GM19099 (cell line): ENCODE results near the gene SLC39A13.

ENCODE experiments used
- POLR2A ChIP-seq: IDR thresholded peaks from 3 replicates; pipeline ENCODE4 v1.6.1; 2011; ENCODE audit warnings: low read depth; ENCODE audit not compliant: insufficient read length; ENCODE audit errors: extremely low read depth

SLC39A13 gene

DNA sequence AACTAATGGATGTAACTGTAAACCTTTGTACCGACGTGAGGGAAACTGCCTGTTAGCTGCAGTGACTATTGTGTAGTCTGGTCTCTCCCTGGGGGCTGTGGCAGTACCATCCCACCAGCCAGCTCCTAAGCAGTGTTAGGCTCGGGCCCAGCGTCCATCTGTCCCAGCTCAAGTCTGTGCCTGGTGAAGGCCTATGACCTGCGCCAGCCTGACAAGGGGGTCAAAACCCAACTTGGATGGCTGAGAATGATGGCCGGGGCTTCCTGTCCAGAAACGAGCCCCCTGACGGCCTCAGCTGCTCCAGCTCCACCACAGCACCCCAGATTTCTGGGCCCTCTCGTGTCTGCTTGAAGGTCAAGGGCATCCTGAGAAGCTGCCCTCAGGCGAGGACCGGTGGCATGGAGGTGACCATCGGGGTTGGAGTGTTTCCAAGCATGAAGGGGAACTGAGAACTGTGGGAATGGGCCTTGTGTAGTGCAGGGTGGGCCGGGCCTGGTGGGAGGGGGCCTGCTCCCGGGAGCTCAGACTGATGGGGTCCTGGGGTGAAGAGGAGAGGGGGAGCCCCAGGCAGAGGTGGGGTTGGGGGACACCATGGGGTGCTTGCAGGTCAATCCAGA lies 15.7 kb upstream of the SLC39A13 start:
- TF ChIP-seq POLR2A, result no peak

- no peak for TF ChIP-seq POLR2A
These were observed 15.0 kb upstream of the SLC39A13 start for GRCh38 chr11:47393163-47394049.

DNA sequence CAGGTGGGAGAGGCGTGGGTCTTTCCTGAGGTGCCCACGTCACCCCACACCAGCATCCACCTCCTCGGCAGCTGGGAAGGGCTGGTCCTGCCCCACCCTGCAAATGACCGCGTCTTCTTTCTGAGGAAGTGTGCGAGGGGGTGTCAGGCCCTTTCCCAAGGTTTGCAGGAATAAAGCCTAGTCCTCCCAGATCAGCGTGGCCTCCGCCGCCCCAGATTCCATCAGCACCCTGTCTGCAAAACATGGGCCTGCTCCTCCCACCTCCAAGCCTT lies 14.4 kb upstream of the SLC39A13 start:
- no peak for TF ChIP-seq POLR2A

GRCh38 chr11:47394322-47395222 lies 13.8 kb upstream of the SLC39A13 start:
- peak; percentile 84 for TF ChIP-seq POLR2A

DNA sequence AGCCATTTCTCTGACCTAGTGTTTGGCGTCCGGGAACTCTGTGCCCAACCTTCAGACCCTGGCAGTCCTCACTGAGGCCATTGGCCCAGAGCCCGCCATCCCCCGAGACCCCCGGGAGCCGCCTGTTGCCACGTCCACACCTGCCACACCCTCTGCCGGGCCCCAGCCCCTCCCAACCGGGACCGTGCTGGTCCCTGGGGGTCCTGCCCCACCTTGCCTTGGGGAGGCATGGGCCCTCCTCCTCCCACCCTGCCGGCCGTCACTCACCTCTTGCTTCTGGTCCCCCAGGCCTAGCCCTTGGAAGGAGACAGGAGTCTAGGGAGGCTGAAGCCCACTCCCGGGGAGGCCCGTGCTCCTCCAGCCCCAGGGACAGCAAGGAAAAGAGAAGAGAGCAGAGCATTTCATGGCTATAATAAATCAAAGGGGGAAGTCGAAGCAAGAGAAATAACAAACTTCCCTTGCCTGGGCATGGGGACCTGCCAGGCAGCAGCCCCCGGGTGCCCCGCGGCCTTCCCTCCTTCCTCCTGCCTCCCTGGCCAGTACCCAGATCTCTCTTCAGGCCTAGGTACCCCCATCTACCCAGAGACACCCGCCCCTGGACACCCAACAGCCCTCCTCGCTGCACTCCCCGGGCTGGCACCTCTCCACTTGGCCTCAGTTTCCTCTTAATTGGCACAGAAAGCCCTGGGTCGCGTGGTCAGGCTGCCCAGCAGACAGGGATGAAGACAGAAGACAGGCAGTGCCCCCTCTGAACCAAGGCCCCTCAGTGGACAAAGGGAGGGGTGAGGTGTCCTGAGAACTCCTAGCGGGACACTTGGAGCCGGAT lies 13.0 kb upstream of the SLC39A13 start:
- TF ChIP-seq POLR2A, result no peak

GRCh38 chr11:47396049-47396320 lies 12.4 kb upstream of the SLC39A13 start:
- TF ChIP-seq POLR2A, result no peak

DNA sequence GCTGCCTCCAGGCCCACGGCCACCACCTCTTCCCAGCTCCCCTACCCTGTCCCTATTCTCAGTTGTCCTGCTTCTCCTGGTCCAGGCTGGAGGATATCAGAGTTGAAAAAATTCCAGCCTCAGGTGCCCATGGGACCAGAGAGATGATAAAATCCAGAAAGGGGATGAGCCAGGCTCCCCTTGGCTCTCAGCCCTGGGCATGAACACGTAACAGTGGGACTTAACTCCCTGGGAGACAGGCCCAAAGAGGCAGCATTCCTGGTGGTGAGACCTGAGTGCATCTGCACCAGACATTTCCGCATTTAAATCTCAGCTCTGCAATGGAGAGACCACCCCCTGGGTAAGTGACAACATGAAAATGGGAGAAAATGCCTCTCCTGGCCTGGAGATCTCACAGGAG lies 10.4 kb upstream of the SLC39A13 start:
- TF ChIP-seq POLR2A, result no peak

DNA sequence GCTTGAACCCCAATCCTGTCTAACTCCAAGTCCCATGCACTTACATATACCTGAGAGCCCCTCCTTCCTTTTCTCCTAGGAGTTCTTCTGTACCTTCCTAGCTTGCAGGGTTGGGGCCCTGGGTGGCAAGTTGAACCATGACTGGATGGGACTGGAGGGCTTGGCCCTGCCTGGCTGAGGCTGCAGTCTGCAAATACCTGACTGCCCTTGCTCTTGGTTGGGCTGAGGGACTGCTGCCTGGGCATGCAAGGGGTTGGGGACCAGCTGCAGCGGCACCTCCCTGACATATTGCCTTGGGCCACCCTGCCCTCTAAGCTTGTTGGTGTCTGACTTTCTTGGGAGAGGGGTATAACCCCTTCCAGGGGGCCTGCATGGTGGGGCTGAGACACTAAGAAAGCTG lies 9.8 kb upstream of the SLC39A13 start:
- TF ChIP-seq POLR2A, result no peak

- TF ChIP-seq POLR2A, result peak; percentile 57
These were observed 8.3 kb upstream of the SLC39A13 start for GRCh38 chr11:47399860-47400767.

GRCh38 chr11:47400768-47401279 lies 7.6 kb upstream of the SLC39A13 start:
- peak; percentile 40 for TF ChIP-seq POLR2A

DNA sequence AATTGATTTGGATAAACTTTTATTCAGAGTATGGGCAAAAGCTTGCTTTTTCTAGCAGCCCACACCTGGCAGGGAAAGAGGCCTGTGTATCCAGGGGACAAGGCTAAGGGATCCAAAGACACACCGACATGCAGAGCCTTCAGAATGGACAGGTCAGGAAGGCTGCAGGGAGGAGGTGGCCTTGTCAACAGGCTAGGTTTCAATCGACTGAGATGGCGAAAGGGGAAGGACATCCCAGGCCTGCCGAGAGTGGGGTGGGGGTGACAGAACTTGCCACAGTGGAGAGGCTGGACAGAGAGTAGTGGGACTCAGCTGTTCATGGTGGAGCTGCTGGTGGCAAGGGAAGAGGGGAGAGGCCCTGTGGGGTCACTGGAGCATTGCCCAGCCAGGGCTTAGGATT lies 5.3 kb upstream of the SLC39A13 start:
- TF ChIP-seq POLR2A, result no peak

GRCh38 chr11:47403571-47403970 lies 4.8 kb upstream of the SLC39A13 start:
- TF ChIP-seq POLR2A, result no peak

DNA sequence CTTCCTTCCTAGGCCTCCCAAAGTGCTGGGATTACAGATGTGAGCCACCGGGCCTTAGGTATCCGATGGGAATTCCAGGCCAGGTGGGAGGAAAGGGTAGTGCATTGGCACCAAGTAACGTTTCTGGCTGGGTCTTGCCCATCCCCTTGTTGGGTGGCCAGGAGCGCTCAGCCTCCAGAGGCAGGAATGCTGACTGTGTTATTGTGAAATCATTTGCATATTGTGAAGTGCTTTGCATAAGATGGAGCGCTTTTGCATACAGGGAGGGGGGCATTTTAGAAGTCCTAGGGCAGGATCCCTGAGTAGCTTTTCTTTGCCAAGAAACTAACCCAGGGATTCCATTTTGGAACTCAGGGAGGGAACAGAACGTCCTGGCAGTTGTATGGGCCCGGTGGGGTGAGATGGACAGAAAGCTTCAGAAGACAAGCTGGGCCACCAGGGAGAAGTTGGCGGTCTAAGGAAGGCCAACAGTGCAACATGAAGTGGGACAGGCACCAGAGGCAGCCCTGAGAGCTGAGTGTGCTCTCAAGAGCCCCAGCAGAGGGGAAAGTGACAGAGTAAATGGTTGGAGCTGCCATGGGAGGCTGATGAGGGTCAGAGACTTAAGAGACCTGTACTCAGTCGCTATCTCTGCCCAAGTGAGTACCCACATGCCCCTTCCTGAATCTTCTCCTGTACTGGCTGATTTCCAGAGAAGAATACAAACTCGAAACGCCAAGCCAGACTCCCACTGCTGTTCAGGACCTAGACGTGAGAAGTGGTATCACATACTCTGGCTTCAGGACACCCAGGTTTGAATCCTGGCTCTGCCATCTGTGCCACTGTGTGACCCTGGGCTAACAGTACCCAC lies 1.3 kb upstream of the SLC39A13 start:
- TF ChIP-seq POLR2A, result no peak
